IMR-90 (cell line): Measurements from ENCODE around the gene LY6G6F. TPM values are rescaled to one million over a fixed set of nuclear protein-coding genes. Genes with fewer than 3 reads are reported as not detected.

Experiments used
- ATAC-seq: fragments of 200-7000 bp; cut with Tn5 transposase; 2 replicates; pipeline ENCODE4 v1.9.1; 2020; ENCODE audit warnings: low read depth, mild to moderate bottlenecking, moderate library complexity
- BruUV-seq: library from RNA; stranded (reverse); fragments of 400-500 nt; replicated peaks from 2 replicates; lab custom pipeline; 2021; lab: Mats Ljungman, UMichigan
- CTCF ChIA-PET: fragments of 300-600 bp; formaldehyde crosslinking; extraction: SDS; loops from one replicate; lab custom pipeline; 2021; ENCODE audit warnings: antibody characterized with exemption; lab: Yijun Ruan, JAX
- POLR2A ChIA-PET: fragments of 300-600 bp; sonication (Branson Sonifier 250); formaldehyde crosslinking; loops from one replicate; lab custom pipeline; 2022; ENCODE audit warnings: antibody characterized with exemption; ENCODE audit not compliant: unreplicated experiment; lab: Charles Lee
- DNase-seq: peaks from one replicate; pipeline ENCODE4 v3.0.0; 2013
- H2AFZ ChIP-seq: replicated peaks from 2 replicates; pipeline ENCODE3; 2013; ENCODE audit warnings: low read length, mild to moderate bottlenecking; ENCODE audit not compliant: poor library complexity
- H2AK5ac ChIP-seq: 2 replicates; pipeline ENCODE4 v1.6.1; 2013; ENCODE audit warnings: low read depth, low read length, inconsistent platforms
- H2AK9ac ChIP-seq: replicated peaks from 2 replicates; pipeline ENCODE3; 2013; ENCODE audit warnings: mild to moderate bottlenecking, low read depth, low read length, moderate library complexity; ENCODE audit not compliant: poor library complexity
- H2BK120ac ChIP-seq: 2 replicates; pipeline ENCODE4 v1.6.1; 2013; ENCODE audit warnings: low read depth, low read length, inconsistent platforms
- H2BK15ac ChIP-seq: 3 replicates; pipeline ENCODE4 v1.6.1; 2013; ENCODE audit warnings: low read depth, low read length, inconsistent platforms
- H2BK20ac ChIP-seq: 2 replicates; pipeline ENCODE4 v1.6.1; 2013; ENCODE audit warnings: low read depth, mild to moderate bottlenecking, inconsistent platforms, low read length, moderate library complexity
- H2BK5ac ChIP-seq: 2 replicates; pipeline ENCODE4 v1.6.1; 2013; ENCODE audit warnings: mild to moderate bottlenecking, low read depth, low read length, inconsistent platforms; ENCODE audit not compliant: poor library complexity, severe bottlenecking
- H3K14ac ChIP-seq: replicated peaks from 2 replicates; pipeline ENCODE4 v1.6.1; 2013; ENCODE audit warnings: low read depth, low read length, inconsistent platforms
- H3K18ac ChIP-seq: 2 replicates; pipeline ENCODE4 v1.6.1; 2013; ENCODE audit warnings: low read depth, low read length, control low read depth
- H3K23ac ChIP-seq: 2 replicates; pipeline ENCODE4 v1.6.1; 2013; ENCODE audit warnings: low read depth, low read length, inconsistent platforms
- H3K27ac ChIP-seq: 2 replicates; pipeline ENCODE4 v1.5.1; 2013; ENCODE audit warnings: mild to moderate bottlenecking, control low read depth, low read length; ENCODE audit not compliant: insufficient read depth
- H3K27me3 ChIP-seq: 2 replicates; pipeline ENCODE4 v1.6.1; 2013; ENCODE audit warnings: low read length; ENCODE audit not compliant: control insufficient read depth, insufficient read depth
- H3K36me3 ChIP-seq: 2 replicates; pipeline ENCODE4 v1.6.1; 2013; ENCODE audit warnings: low read length, mixed read lengths; ENCODE audit not compliant: control insufficient read depth, insufficient read depth
- H3K4ac ChIP-seq: 2 replicates; pipeline ENCODE4 v1.6.1; 2013; ENCODE audit warnings: low read depth, low read length, inconsistent platforms
- H3K4me1 ChIP-seq: 2 replicates; pipeline ENCODE4 v1.6.1; 2013; ENCODE audit warnings: low read length, mixed read lengths; ENCODE audit not compliant: control insufficient read depth, insufficient read depth
- H3K4me2 ChIP-seq: 2 replicates; pipeline ENCODE4 v1.6.1; 2013; ENCODE audit warnings: low read depth, mild to moderate bottlenecking, control low read depth, low read length, moderate library complexity
- H3K4me3 ChIP-seq: 2 replicates; pipeline ENCODE4 v1.5.1; 2013; ENCODE audit warnings: low read depth, mild to moderate bottlenecking, control low read depth, low read length, moderate library complexity; ENCODE audit not compliant: insufficient read depth
- H3K56ac ChIP-seq: 2 replicates; pipeline ENCODE4 v1.6.1; 2013; ENCODE audit warnings: low read length, inconsistent platforms; ENCODE audit not compliant: insufficient read depth; ENCODE audit errors: extremely low read depth
- H3K79me1 ChIP-seq, 2 experiments: 2 replicates each; pipeline ENCODE4 v1.6.1; 2013; ENCODE audit warnings: low read length in 2 of 2, inconsistent platforms in 1 of 2, low read depth in 1 of 2
- H3K9ac ChIP-seq: 2 replicates; pipeline ENCODE4 v1.6.1; 2013; ENCODE audit warnings: low read depth, low read length, control low read depth
- H3K9me1 ChIP-seq: 2 replicates; pipeline ENCODE4 v1.6.1; 2013; ENCODE audit warnings: low read length, inconsistent platforms; ENCODE audit not compliant: insufficient read depth
- H3K9me3 ChIP-seq: 2 replicates; pipeline ENCODE4 v1.6.1; 2013; ENCODE audit warnings: low read length; ENCODE audit not compliant: control insufficient read depth, insufficient read depth
- H4K20me1 ChIP-seq: 2 replicates; pipeline ENCODE4 v1.6.1; 2013; ENCODE audit warnings: low read length, inconsistent platforms; ENCODE audit not compliant: insufficient read depth
- H4K5ac ChIP-seq: 2 replicates; pipeline ENCODE4 v1.6.1; 2013; ENCODE audit warnings: mild to moderate bottlenecking, low read depth, low read length, control low read depth
- H4K8ac ChIP-seq, 2 experiments: 2 replicates each; pipeline ENCODE4 v1.6.1; 2013; ENCODE audit warnings: low read depth in 2 of 2, low read length in 2 of 2, control low read depth in 1 of 2, inconsistent platforms in 1 of 2
- H4K91ac ChIP-seq: 2 replicates; pipeline ENCODE4 v1.6.1; 2013; ENCODE audit warnings: low read depth, low read length, inconsistent platforms; ENCODE audit not compliant: insufficient read depth
- BHLHE40 ChIP-seq: fragments of 150-350 bp; IDR thresholded peaks from 2 replicates; pipeline ENCODE4 v1.6.1; 2016; ENCODE audit warnings: mild to moderate bottlenecking, low read depth, low read length
- CEBPB ChIP-seq: IDR thresholded peaks from 2 replicates; pipeline ENCODE4 v1.6.1; 2012; ENCODE audit warnings: low read depth, low read length, improper control_type of control experiment
- CHD1 ChIP-seq: IDR thresholded peaks from 2 replicates; pipeline ENCODE4 v1.6.1; 2012; ENCODE audit warnings: low read depth, low read length, improper control_type of control experiment
- ELK1 ChIP-seq: fragments of 150-350 bp; IDR thresholded peaks from 2 replicates; pipeline ENCODE4 v1.6.1; 2016; ENCODE audit warnings: low read depth, mild to moderate bottlenecking, low read length, moderate library complexity, borderline replicate concordance
- FOS ChIP-seq: fragments of 150-350 bp; IDR thresholded peaks from 2 replicates; pipeline ENCODE4 v1.6.1; 2016; ENCODE audit warnings: low read depth, low read length
- MAFK ChIP-seq: IDR thresholded peaks from 2 replicates; pipeline ENCODE4 v1.6.1; 2012; ENCODE audit warnings: low read depth, low read length, improper control_type of control experiment
- MAZ ChIP-seq: IDR thresholded peaks from 2 replicates; pipeline ENCODE4 v1.6.1; 2012; ENCODE audit warnings: low read depth, mild to moderate bottlenecking, low read length, improper control_type of control experiment, moderate library complexity, borderline replicate concordance
- MXI1 ChIP-seq: IDR thresholded peaks from 2 replicates; pipeline ENCODE4 v1.6.1; 2012; ENCODE audit warnings: low read depth, mild to moderate bottlenecking, low read length, moderate library complexity, borderline replicate concordance
- POLR2A ChIP-seq: IDR thresholded peaks from 2 replicates; pipeline ENCODE4 v1.6.1; 2012; ENCODE audit warnings: mild to moderate bottlenecking, low read depth, low read length
- RAD21 ChIP-seq: IDR thresholded peaks from 2 replicates; pipeline ENCODE4 v1.6.1; 2012; ENCODE audit warnings: low read length, improper control_type of control experiment
- RCOR1 ChIP-seq: IDR thresholded peaks from 2 replicates; pipeline ENCODE4 v1.6.1; 2012; ENCODE audit warnings: mild to moderate bottlenecking, low read length, improper control_type of control experiment; ENCODE audit not compliant: insufficient replicate concordance
- RFX5 ChIP-seq: IDR thresholded peaks from 2 replicates; pipeline ENCODE4 v1.8.0; 2012; ENCODE audit warnings: low read depth, mild to moderate bottlenecking, low read length, moderate library complexity
- SMC3 ChIP-seq: fragments of 150-350 bp; IDR thresholded peaks from 2 replicates; pipeline ENCODE4 v1.6.1; 2016; ENCODE audit warnings: low read depth, mild to moderate bottlenecking, antibody characterized with exemption, low read length, moderate library complexity
- USF2 ChIP-seq: fragments of 150-350 bp; IDR thresholded peaks from 2 replicates; pipeline ENCODE4 v1.6.1; 2017; ENCODE audit warnings: mild to moderate bottlenecking, antibody characterized with exemption, low read length, low read depth
- WGBS, 2 experiments: methylation state at CpG; one replicate each; pipeline versions ENCODE4 v1.1.5 to v1.1.7; 2013; ENCODE audit warnings: missing lambda C conversion rate in 2 of 2; ENCODE audit not compliant: insufficient read length in 1 of 2; ENCODE audit errors: extremely low coverage in 2 of 2; 5-methylcytosine and 5-hydroxymethylcytosine counted together
- dilution Hi-C: fragments of 300-500 bp; cut with HindIII; formaldehyde crosslinking; loops from one replicate; pipeline ENCODE4 v1.14.3; 2018; ENCODE audit warnings: low sequenced_read_pairs; ENCODE audit not compliant: unreplicated experiment
- in situ Hi-C: fragments of 300-500 bp; cut with MboI; formaldehyde crosslinking; loops from 3 replicates; pipeline ENCODE4 v1.14.3; 2019; ENCODE audit warnings: low sequenced_read_pairs, inconsistent platforms, mixed read lengths
- intact Hi-C: fragments of 100-400 bp; cut with micrococcal nuclease; formaldehyde crosslinking; loops from 2 replicates; pipeline ENCODE4 v1.10.0; 2022
- polyA plus RNA-seq, 3 experiments: library from polyadenylated mRNA; depleted of rRNA; stranded (reverse); fragments of >200 nt; gene quantifications; 2 replicates each; pipeline ENCODE4 v1.2.3, GENCODE V29; 2012; ENCODE audit warnings: low replicate concordance in 1 of 3
- total RNA-seq: library from RNA; depleted of rRNA; stranded (reverse); fragments of >200 nt; gene quantifications from 2 replicates; pipeline ENCODE4 v1.2.3, GENCODE V29; 2012

Gene LY6G6F
- total and polyA plus RNA-seq, 2 of the 4 experiments (the other 2 are of a cell fraction) = not detected

- Histone ChIP-seq H3K4me2 (no peak overlapping the region), H2AFZ (no peak overlapping the region), H4K8ac (no peak overlapping the region), H3K4me1 (no peaks in the 10 kb centered on the region), H3K27me3 (peaks cover 18% of the 10 kb centered on the region; the same call in 1 of the 2 replicates), H3K56ac (no peak overlapping the region), H3K14ac (no peak overlapping the region), H3K27ac (no peak overlapping the region), H3K4me3 (no peak overlapping the region), H3K9me3 (no peaks in the 10 kb centered on the region), H3K79me1 (no peaks in the 10 kb centered on the region; a peak in 1 of 4 replicates), H3K9ac (no peak overlapping the region), H3K18ac (no peak overlapping the region), H2BK15ac (no peak overlapping the region), H4K5ac (no peak overlapping the region), H3K4ac (no peak overlapping the region), H2BK5ac (no peak overlapping the region), H2BK20ac (no peak overlapping the region), H3K23ac (no peak overlapping the region), H4K91ac (no peak overlapping the region), H4K20me1 (no peaks in the 10 kb centered on the region; the same call in 1 of the 2 replicates), H3K9me1 (no peaks in the 10 kb centered on the region), H2BK120ac (no peak overlapping the region), H2AK9ac (no peak overlapping the region), H3K36me3 (no peaks in the 10 kb centered on the region), H2AK5ac (no peak overlapping the region)
- no peak for TF ChIP-seq CEBPB
- TF ChIP-seq RFX5 = no peak
- no peak for TF ChIP-seq POLR2A
- no peak for TF ChIP-seq FOS
- TF ChIP-seq SMC3 = no peak
- TF ChIP-seq BHLHE40 = no peak
- TF ChIP-seq CHD1 = no peak
- no peak for TF ChIP-seq MXI1
- TF ChIP-seq RCOR1 = no peak
- no peak for TF ChIP-seq USF2
- TF ChIP-seq MAZ = no peak
- no peak for TF ChIP-seq RAD21
- TF ChIP-seq MAFK = no peak
- no peak for TF ChIP-seq ELK1
- in situ Hi-C loops = no loop called here
- CTCF ChIA-PET = no interaction called here
- no peak for ATAC-seq
- BruUV-seq = no TSS peak
- DNase-seq = no peak
- 88% methylated on average over 1 of the region's 3 CpGs; no CpG with 5 or more reads in 1 of the 2 experiments for WGBS, 2 experiments
- dilution Hi-C loops = no loop called here
- intact Hi-C loops = no loop called here
- POLR2A ChIA-PET = no interaction called here
These were observed 1.6 kb downstream of the LY6G6F start for GRCh38 chr6:31708224-31708623.
